ENCODE results near the gene ALG14.
"Not testable (repeated sequence)": the region's sequence is repeated elsewhere in the genome, so short reads cannot be mapped to it uniquely, and the experiment has no call there.

Gene ALG14

DNA sequence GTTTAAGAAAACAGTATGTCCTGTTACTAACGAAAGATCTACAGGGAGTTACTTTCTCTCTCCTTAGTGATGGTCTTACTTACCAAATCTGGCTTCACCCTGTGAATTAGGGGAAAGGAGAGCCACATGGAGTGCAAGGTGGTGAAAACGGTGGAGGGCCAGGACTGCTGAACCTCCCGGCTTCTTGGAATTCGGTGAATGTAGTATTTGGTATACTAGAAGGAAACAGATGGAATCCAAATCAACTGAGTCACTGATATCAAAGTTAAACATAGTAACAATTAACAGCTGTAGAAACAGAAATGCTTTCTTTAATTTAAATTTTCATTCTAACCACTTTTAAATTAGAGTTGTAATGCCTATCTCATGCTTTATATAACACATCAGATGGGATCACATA lies 45.7 kb downstream of the ALG14 start:
- Histone ChIP-seq H3K36me3 (ENCODE audit: control insufficient read depth in 2 of 2, insufficient read depth in 2 of 2, low read length in 2 of 2) (peaks cover 0 to 2% of the 10 kb centered on the region in 2 donors), H3K9ac (ENCODE audit: low read length in 2 of 2) (no peak overlapping the region), H3K4me1 (ENCODE audit: control insufficient read depth, insufficient read depth, low read length) (peaks cover 5% of the 10 kb centered on the region), H3K27me3 (ENCODE audit: control insufficient read depth in 1 of 2, insufficient read depth in 2 of 2, low read length in 2 of 2) (no peaks in the 10 kb centered on the region), H3K4me3 (ENCODE audit: low read length in 2 of 2) (no peak overlapping the region), H3K27ac (ENCODE audit: low read length) (no peak overlapping the region), H3K9me3 (ENCODE audit: control insufficient read depth in 2 of 2, low read length in 2 of 2) (peaks cover 0 to 7% of the 10 kb centered on the region in 2 donors)

DNA sequence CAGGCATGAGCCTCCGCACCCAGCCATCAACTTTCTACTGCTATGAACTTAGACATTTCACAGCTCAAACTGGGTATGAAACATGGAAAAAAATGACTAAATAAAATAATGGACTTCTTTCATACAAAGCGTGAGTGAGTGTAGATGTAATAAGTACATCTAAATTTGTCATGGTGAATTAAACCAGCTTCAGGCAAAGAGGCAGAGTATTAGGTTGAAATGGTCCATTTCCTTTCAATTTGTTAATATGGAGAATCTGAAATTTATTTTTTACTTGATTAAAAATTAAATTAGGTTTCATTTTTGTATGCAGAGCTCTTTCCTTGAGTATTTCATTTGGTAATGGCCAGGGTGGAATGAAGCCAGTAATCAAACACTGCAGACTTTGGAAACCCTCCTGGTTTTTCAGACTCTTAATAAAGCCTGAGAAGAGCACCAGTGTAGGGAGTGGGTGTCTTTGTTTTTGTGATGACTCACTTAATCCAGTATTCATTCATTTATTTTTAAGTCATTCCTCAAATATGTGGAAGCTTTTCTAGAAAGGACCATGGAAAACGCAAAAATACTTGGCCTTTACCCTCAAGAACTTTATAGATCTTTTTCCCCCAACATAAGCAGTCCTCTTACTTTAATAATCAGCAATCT lies 49.2 kb downstream of the ALG14 start:
- no peaks in the 10 kb centered on the region for H3K27me3 ChIP-seq (ENCODE audit: control insufficient read depth in 1 of 2, insufficient read depth in 2 of 2, low read length in 2 of 2)
- peaks cover 0 to 4% of the 10 kb centered on the region in 2 donors for H3K9me3 ChIP-seq (ENCODE audit: control insufficient read depth in 2 of 2, low read length in 2 of 2)
- H3K27ac ChIP-seq (ENCODE audit: low read length), result peak overlapping the region; percentile 38
- H3K9ac ChIP-seq (ENCODE audit: low read length in 2 of 2), result no peak overlapping the region
- H3K4me3 ChIP-seq (ENCODE audit: low read length in 2 of 2), result no peak overlapping the region
- peaks cover 14% of the 10 kb centered on the region for H3K4me1 ChIP-seq (ENCODE audit: control insufficient read depth, insufficient read depth, low read length)
- peaks cover 0 to 2% of the 10 kb centered on the region in 2 donors for H3K36me3 ChIP-seq (ENCODE audit: control insufficient read depth in 2 of 2, insufficient read depth in 2 of 2, low read length in 2 of 2)

DNA sequence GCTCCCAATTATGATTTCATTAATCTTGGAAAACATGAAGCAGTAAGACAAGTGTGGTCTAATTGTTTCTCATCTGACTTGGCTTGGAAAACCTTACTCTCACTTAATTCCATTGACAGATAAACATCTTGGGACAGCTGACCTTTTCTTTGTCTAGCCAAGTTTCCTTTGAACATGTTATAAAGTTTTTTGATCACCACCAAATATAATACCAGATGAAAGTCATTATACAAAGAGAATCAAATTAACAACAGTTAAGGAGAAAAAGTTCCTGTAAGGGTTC lies 50.2 kb downstream of the ALG14 start:
- H3K36me3 ChIP-seq (ENCODE audit: control insufficient read depth in 2 of 2, insufficient read depth in 2 of 2, low read length in 2 of 2), result peaks cover 0 to 2% of the 10 kb centered on the region in 2 donors

DNA sequence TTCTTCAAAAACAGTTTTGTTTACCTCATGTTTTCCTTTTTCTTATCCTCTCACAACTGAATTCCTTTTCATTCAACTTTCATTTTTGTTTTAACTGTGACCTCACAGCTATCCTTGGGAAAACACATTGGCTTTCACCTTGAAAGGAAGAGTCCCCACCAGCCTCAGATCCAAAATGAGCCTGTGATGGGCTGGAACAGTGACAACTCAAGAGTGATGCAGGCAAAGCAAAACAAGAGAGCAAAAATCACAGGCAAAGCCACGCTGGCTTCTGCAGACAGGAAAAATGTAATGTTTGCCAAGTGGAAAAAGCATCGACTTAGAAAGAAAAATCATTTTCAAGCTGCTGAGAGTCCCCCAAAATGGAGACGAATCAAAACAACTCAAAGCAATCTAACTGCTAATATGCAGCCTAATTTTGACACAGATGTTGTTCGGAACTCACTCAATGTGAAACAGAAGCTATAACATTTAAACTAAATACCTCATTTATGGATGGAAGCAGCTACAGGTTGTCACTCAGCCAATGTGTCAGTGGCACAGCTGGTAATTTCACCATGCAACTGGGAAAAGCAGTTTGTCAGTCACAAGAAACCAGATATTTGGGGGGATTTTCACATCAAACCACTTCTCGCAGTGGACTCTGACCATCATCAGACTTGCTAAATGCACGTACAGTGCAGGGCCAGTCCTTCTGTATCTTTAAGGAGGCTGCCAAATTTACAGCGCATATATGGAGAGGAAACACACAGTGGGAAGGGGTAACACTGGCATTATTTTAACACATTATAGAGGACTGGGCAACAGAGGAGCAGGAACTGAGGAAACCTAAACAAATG lies 50.7 kb downstream of the ALG14 start:
- H3K9ac ChIP-seq (ENCODE audit: low read length in 2 of 2), result peak overlapping the region; percentile 41 to 58
- H3K4me3 ChIP-seq (ENCODE audit: low read length in 2 of 2), result peak overlapping the region; percentile 42 to 62

More for the DNA sequence above, 50.2 kb downstream of the ALG14 start:
- Histone ChIP-seq H3K4me3 (ENCODE audit: low read length in 2 of 2) (peak overlapping the region in 1 of 2 donors; percentile 62), H3K9me3 (ENCODE audit: control insufficient read depth in 2 of 2, low read length in 2 of 2) (peaks cover 0 to 4% of the 10 kb centered on the region in 2 donors), H3K27me3 (ENCODE audit: control insufficient read depth in 1 of 2, insufficient read depth in 2 of 2, low read length in 2 of 2) (no peaks in the 10 kb centered on the region), H3K4me1 (ENCODE audit: control insufficient read depth, insufficient read depth, low read length) (peaks cover 14% of the 10 kb centered on the region), H3K9ac (ENCODE audit: low read length in 2 of 2) (no peak overlapping the region), H3K27ac (ENCODE audit: low read length) (peak overlapping the region; percentile 56)

DNA sequence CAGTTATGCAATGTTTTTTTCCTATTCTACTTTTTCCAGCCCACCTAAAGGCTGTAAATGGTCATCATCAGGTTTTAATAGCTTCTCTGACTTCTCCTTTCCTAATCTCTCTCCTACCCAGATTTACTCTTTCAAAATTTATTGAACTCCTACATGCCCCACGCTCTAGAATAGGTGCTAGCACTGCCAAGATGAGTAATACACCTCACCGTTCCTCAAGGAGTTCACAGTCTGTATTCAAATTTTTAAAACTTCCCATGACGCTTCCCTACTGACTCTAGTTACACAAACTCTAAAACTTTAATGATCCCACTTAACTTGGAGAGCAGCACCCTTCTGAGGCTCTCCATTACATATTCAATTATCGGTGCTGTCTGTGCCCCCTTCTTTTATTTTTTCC lies 51.6 kb downstream of the ALG14 start:
- Histone ChIP-seq H3K4me3 (ENCODE audit: low read length in 2 of 2) (no peak overlapping the region), H3K27me3 (ENCODE audit: control insufficient read depth in 1 of 2, insufficient read depth in 2 of 2, low read length in 2 of 2) (no peaks in the 10 kb centered on the region), H3K9me3 (ENCODE audit: control insufficient read depth in 2 of 2, low read length in 2 of 2) (peaks cover 0 to 4% of the 10 kb centered on the region in 2 donors), H3K36me3 (ENCODE audit: control insufficient read depth in 2 of 2, insufficient read depth in 2 of 2, low read length in 2 of 2) (peaks cover 0 to 2% of the 10 kb centered on the region in 2 donors), H3K9ac (ENCODE audit: low read length in 2 of 2) (peak overlapping the region; percentile 41 to 58), H3K4me1 (ENCODE audit: control insufficient read depth, insufficient read depth, low read length) (peaks cover 14% of the 10 kb centered on the region), H3K27ac (ENCODE audit: low read length) (peak overlapping the region; percentile 56)

More for the DNA sequence above, 50.7 kb downstream of the ALG14 start:
- peaks cover 14% of the 10 kb centered on the region for H3K4me1 ChIP-seq (ENCODE audit: control insufficient read depth, insufficient read depth, low read length)
- H3K9me3 ChIP-seq (ENCODE audit: control insufficient read depth in 2 of 2, low read length in 2 of 2), result peaks cover 0 to 4% of the 10 kb centered on the region in 2 donors
- no peaks in the 10 kb centered on the region for H3K27me3 ChIP-seq (ENCODE audit: control insufficient read depth in 1 of 2, insufficient read depth in 2 of 2, low read length in 2 of 2)
- peak overlapping the region; percentile 56 for H3K27ac ChIP-seq (ENCODE audit: low read length)
- H3K36me3 ChIP-seq (ENCODE audit: control insufficient read depth in 2 of 2, insufficient read depth in 2 of 2, low read length in 2 of 2), result peaks cover 0 to 2% of the 10 kb centered on the region in 2 donors

DNA sequence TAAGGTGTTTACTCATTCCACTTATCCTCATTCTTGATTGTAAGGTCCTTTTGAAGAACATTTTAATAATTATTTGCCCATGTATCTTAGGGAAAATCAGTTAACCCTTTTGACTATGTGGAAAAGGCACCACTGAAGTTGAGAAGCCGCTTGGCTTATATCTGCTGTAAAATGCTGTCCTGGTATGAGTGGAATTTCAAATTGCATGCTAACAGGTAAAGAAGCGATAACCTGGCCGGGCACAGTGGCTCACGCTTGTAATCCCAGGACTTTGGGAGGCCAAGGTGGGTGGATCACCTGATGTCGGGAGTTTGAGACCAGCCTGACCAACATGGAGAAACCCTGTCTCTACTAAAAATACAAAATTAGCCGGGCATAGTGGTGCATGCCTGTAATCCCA lies 53.3 kb downstream of the ALG14 start:
- peaks cover 14% of the 10 kb centered on the region for H3K4me1 ChIP-seq (ENCODE audit: control insufficient read depth, insufficient read depth, low read length)
- H3K27me3 ChIP-seq (ENCODE audit: control insufficient read depth in 1 of 2, insufficient read depth in 2 of 2, low read length in 2 of 2); H3K27ac ChIP-seq (ENCODE audit: low read length); H3K9ac ChIP-seq (ENCODE audit: low read length in 2 of 2); H3K9me3 ChIP-seq (ENCODE audit: control insufficient read depth in 2 of 2, low read length in 2 of 2); H3K4me3 ChIP-seq (ENCODE audit: low read length in 2 of 2); H3K36me3 ChIP-seq (ENCODE audit: control insufficient read depth in 2 of 2, insufficient read depth in 2 of 2, low read length in 2 of 2): not testable (repeated sequence)

DNA sequence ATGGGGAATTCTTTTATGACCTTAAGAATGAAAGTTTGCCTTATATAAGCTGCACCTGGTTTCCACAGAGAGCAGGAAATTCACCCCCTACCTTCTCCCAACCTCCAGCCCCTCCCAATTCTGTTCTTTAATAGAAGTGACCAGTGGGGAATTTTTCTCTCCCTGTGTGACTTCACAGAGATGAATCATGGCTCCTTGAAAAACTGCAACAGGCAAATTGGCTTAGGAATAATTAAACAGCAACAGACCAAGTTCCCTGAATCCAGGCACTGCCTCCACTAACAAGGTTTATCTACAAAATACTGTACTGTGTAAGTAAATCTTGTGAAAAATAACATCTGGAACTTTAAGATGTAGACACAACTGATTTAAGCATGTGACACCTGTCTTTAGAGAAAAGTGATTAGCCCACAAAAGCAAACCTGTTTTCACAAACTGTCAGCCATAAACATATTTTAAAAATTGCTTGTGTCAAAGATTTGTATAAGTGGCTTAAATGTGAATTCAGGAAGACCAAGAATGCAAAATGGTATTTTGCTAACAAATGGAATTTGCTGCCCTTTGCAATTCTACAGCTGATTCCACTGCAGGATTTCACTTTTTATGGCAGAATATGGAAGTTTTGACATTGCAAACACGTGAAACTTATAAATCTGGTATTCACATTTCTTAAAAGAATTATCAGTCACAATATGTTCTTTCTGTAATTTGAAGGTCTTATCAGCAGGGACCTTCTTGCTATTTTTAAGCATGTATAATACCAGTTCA lies 54.0 kb downstream of the ALG14 start:
- Histone ChIP-seq H3K4me3 (ENCODE audit: low read length in 2 of 2) (no peak overlapping the region), H3K27me3 (ENCODE audit: control insufficient read depth in 1 of 2, insufficient read depth in 2 of 2, low read length in 2 of 2) (no peaks in the 10 kb centered on the region), H3K9ac (ENCODE audit: low read length in 2 of 2) (no peak overlapping the region), H3K36me3 (ENCODE audit: control insufficient read depth in 2 of 2, insufficient read depth in 2 of 2, low read length in 2 of 2) (no peaks in the 10 kb centered on the region), H3K27ac (ENCODE audit: low read length) (no peak overlapping the region), H3K9me3 (ENCODE audit: control insufficient read depth in 2 of 2, low read length in 2 of 2) (no peaks in the 10 kb centered on the region), H3K4me1 (ENCODE audit: control insufficient read depth, insufficient read depth, low read length) (peaks cover 14% of the 10 kb centered on the region)

DNA sequence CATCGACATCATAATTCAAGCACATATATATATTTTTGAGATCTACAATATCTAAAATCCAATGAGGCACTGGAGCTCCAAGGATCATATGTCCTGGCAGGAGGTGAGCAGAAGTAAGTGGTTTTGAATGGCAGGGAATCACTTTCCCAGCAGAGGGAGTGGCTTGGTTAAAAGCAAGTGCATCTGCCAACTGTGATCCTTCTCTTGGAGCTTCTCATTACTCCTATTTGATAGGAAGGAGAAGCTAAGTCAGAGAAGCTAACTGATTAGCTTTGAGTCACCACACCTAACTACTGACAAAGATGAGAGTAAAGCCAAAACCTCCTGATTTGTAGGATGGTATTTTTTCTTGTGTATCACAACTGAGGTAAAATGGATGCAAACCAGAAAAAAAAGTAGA lies 55.0 kb downstream of the ALG14 start:
- Histone ChIP-seq H3K9me3 (ENCODE audit: control insufficient read depth in 2 of 2, low read length in 2 of 2) (no peaks in the 10 kb centered on the region), H3K27ac (ENCODE audit: low read length) (no peak overlapping the region), H3K9ac (ENCODE audit: low read length in 2 of 2) (no peak overlapping the region), H3K36me3 (ENCODE audit: control insufficient read depth in 2 of 2, insufficient read depth in 2 of 2, low read length in 2 of 2) (no peaks in the 10 kb centered on the region), H3K27me3 (ENCODE audit: control insufficient read depth in 1 of 2, insufficient read depth in 2 of 2, low read length in 2 of 2) (no peaks in the 10 kb centered on the region), H3K4me3 (ENCODE audit: low read length in 2 of 2) (no peak overlapping the region), H3K4me1 (ENCODE audit: control insufficient read depth, insufficient read depth, low read length) (peaks cover 14% of the 10 kb centered on the region)

DNA sequence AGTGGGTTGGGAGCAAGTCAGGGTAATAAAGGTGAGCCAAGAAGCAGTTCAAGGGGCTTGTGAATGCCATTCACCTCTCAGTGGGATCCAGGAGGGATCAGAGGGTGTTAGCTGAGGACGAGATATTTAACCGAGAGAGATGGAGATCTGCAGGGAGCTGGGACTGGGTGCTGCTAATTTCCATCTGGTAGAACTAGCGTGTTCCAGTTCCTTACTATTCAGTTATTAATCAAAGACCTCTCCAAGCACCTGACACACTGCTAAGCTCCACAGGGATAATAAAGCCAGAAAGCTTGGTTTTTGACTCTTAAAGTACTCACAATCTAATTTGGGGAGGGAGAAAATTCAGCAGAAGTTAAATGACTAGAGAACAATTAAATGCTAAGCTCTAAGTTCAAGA lies 57.7 kb downstream of the ALG14 start:
- H3K9ac ChIP-seq (ENCODE audit: low read length in 2 of 2), result no peak overlapping the region
- H3K27me3 ChIP-seq (ENCODE audit: control insufficient read depth in 1 of 2, insufficient read depth in 2 of 2, low read length in 2 of 2), result no peaks in the 10 kb centered on the region
- no peaks in the 10 kb centered on the region for H3K4me1 ChIP-seq (ENCODE audit: control insufficient read depth, insufficient read depth, low read length)
- no peak overlapping the region for H3K27ac ChIP-seq (ENCODE audit: low read length)
- H3K4me3 ChIP-seq (ENCODE audit: low read length in 2 of 2), result no peak overlapping the region
- no peaks in the 10 kb centered on the region for H3K9me3 ChIP-seq (ENCODE audit: control insufficient read depth in 2 of 2, low read length in 2 of 2)
- H3K36me3 ChIP-seq (ENCODE audit: control insufficient read depth in 2 of 2, insufficient read depth in 2 of 2, low read length in 2 of 2), result no peaks in the 10 kb centered on the region

DNA sequence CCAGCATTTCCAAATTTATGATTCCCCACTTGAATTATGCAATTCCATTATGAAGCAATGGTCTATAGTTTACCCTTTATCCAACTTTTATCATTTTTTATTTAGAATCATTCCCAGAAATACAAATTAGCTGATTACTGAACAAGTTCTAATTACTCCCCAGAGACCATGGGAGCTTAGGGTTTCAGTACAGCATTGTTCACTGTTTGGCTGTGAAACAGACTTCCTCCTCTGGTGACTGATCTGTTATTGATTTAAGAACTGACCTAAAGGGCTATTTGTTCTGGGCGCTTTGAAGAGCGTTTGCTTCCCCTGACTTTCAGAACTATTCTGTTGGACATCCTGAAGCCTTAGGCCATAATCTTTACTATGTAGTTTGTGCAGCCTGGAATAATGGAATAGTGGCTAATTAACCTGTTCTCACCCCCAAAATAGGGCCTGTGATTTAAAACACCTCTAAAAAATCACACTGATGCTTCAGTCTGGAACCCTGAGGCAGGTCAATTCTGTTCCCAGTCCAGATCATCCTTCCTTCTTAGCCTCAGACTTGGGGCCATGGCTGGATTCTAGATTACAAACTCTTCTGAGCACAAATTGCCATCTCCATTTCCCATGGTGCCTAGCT lies 58.7 kb downstream of the ALG14 start:
- Histone ChIP-seq H3K4me1 (ENCODE audit: control insufficient read depth, insufficient read depth, low read length) (no peaks in the 10 kb centered on the region), H3K4me3 (ENCODE audit: low read length in 2 of 2) (no peak overlapping the region), H3K9me3 (ENCODE audit: control insufficient read depth in 2 of 2, low read length in 2 of 2) (no peaks in the 10 kb centered on the region), H3K36me3 (ENCODE audit: control insufficient read depth in 2 of 2, insufficient read depth in 2 of 2, low read length in 2 of 2) (no peaks in the 10 kb centered on the region), H3K27ac (ENCODE audit: low read length) (no peak overlapping the region), H3K27me3 (ENCODE audit: control insufficient read depth in 1 of 2, insufficient read depth in 2 of 2, low read length in 2 of 2) (no peaks in the 10 kb centered on the region), H3K9ac (ENCODE audit: low read length in 2 of 2) (no peak overlapping the region)

Measured in stomach smooth muscle (tissue), 2 donors.